Measurements from ENCODE around the gene SMIM1.

The SMIM1 gene

DNA sequence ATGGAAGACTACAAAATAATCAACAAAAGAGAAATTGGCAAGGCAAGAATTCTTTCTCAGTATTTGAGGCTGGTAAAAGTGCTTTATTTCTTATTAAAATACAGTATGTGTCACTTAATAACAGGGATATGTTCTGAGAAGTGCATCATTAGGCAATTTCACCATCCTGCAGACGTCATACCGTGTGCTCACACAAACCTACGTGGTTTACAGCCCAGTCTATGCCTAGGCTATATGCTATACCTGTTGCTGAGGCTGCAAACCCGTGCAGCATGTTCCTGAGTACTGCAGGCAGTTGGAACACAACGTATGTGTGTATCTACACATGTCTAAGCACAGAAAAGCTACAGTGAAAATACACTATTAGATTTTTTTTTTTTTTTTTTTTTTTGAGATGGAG is 23.0 kb upstream of the SMIM1 start:
- no peak for TF ChIP-seq ZFX (IDR thresholded peaks at IDR 0.05; ENCODE audit: borderline replicate concordance)
- TF ChIP-seq, protein P1, sequence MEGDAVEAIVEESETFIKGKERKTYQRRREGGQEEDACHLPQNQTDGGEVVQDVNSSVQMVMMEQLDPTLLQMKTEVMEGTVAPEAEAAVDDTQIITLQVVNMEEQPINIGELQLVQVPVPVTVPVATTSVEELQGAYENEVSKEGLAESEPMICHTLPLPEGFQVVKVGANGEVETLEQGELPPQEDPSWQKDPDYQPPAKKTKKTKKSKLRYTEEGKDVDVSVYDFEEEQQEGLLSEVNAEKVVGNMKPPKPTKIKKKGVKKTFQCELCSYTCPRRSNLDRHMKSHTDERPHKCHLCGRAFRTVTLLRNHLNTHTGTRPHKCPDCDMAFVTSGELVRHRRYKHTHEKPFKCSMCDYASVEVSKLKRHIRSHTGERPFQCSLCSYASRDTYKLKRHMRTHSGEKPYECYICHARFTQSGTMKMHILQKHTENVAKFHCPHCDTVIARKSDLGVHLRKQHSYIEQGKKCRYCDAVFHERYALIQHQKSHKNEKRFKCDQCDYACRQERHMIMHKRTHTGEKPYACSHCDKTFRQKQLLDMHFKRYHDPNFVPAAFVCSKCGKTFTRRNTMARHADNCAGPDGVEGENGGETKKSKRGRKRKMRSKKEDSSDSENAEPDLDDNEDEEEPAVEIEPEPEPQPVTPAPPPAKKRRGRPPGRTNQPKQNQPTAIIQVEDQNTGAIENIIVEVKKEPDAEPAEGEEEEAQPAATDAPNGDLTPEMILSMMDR (IDR thresholded peaks at IDR 0.05) = no peak
- H3K27ac ChIP-seq = no peak overlapping the region

DNA sequence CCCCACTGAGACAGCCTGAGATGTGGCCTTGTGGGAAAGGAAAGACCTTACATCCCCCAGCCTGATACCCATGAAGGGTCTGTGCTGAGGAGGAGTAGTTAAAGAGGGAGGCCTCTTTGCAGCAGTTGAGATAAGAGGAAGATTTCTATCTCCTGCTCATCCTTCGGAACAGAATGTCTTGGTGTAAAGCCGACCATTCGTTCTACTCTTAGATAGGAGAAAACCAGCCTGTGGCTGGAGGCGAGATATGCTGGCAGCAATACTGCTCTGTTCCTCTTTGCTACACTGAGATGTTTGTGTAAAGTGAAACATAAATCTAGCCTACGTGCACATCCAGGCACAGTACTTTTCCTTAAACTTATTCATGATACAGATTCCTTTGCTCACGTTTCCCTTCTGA is 21.8 kb upstream of the SMIM1 start:
- no peak overlapping the region for H3K27ac ChIP-seq
- TF ChIP-seq, protein P1 (IDR thresholded peaks at IDR 0.05) = no peak
- TF ChIP-seq ZFX (IDR thresholded peaks at IDR 0.05; ENCODE audit: borderline replicate concordance) = no peak

DNA sequence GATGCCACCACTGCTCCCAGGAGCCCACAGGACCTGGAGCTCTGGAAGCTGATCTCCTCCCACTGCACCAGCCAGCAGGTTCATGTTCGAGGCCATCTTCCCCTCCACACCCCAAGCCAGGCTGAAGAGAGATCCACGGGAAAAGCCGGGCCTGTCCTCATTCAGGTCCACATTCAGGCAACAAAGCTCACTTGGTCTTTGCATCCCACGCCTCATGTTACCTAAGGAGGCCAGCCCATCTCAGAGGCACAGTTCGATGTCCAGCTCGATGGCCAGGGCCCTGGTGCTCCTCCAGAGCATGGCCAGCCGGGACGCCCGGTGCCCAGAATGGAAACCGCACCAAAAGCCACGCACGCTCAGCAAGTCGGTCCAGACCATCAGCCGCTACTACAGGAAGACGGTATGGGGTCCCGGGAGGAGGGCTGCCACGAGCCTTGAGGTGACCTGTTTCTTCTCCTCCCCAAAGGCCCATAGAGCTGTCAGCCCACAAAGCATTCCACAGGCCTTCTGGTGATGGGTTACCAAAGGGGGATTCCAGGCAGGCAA is 20.1 kb upstream of the SMIM1 start, which contains the start of gene CCDC27:
CCDC27 (plus strand) TSS at position 51 of the 546 bp plus-strand sequence; CDS start at position 83, 32 bp downstream.
- TF ChIP-seq ZFX (IDR thresholded peaks at IDR 0.05; ENCODE audit: borderline replicate concordance) = no peak
- TF ChIP-seq, protein P1 (IDR thresholded peaks at IDR 0.05) = no peak
- H3K27ac ChIP-seq = no peak within 1 kb of the TSS

DNA sequence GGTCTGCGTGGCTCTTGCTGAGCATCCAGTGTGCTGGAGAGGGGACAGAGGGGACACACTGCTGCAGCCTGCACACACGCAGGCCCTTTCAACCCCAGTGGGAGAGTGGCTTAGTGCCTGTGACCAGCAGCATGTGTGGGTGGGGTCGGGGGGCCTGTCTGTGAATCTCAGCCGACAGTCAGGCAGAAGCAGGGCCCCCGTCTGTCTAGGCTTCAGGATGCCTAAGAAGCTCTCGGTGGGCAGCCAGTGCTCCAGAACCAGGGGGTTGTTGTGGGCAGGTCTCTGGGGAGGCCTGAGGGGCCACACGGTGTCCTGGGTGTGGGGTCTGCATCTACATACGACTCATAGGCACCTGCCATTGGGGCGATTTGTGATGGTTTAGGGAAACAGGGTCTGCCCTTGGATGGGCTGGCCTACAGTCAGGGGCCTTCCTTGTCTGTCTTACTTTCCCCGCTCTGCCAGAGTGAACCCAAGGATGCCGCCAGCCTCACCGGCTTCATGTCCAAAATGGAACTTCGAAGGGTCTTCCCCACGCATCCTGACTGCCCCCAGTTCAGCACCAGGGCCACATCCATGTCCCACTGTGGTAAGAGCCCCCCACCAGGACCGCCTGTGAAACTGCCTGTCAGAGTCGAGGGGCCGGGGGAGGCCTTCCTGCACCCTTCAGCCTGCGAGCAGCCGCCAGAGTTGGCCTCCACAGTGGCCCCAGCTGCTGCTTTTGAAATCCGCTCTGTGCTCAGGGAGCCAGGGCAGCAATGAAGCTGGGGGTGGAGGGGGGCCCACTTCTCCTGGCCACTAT is 18.7 kb upstream of the SMIM1 start:
- no peak for TF ChIP-seq ZFX (IDR thresholded peaks at IDR 0.05; ENCODE audit: borderline replicate concordance)
- TF ChIP-seq, protein P1 (IDR thresholded peaks at IDR 0.05) = no peak
- no peak overlapping the region for H3K27ac ChIP-seq

DNA sequence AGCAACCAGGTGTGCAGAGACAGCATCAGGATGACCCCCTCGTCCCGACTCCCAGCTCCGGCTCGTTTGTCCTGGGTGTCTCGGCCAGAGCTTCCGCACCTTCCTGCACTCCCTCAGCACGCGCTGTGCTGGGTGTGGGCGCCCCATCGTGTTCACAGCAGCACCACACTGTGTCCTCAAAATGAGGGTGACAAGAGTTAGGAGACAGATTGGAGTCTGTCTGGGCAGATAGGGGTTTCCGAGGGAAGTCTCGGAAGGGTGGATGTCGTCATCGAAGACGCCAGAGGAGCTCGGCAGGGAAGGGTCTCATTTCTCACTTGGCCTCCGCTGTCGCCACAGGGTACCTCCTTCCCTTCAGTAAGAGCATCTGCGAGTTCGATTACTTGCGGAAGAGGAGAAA is 16.2 kb upstream of the SMIM1 start:
- no peak for TF ChIP-seq ZFX (IDR thresholded peaks at IDR 0.05; ENCODE audit: borderline replicate concordance)
- TF ChIP-seq, protein P1 (IDR thresholded peaks at IDR 0.05) = no peak
- H3K27ac ChIP-seq = no peak overlapping the region

DNA sequence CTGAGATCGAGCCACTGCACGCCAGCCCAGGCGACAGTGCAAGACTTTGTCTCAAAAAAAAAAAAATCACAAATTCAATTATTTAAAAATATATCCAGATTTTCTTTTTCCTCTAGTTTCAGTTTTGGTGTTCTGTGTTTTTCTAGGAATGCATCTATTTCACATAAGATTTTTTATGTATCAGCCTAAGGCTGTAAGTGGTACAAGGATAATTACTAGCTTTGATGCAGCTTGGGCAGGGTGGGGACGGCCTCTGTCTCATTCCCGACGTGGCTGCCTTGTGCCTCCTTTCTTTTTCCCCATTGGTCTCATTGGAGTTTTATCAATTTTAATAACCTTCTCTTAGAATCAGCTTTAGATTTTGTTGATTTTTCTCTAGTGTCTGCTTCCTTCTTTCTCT is 13.4 kb upstream of the SMIM1 start:
- no peak for TF ChIP-seq ZFX (IDR thresholded peaks at IDR 0.05; ENCODE audit: borderline replicate concordance)
- TF ChIP-seq, protein P1 (IDR thresholded peaks at IDR 0.05) = no peak
- H3K27ac ChIP-seq = no peak overlapping the region

DNA sequence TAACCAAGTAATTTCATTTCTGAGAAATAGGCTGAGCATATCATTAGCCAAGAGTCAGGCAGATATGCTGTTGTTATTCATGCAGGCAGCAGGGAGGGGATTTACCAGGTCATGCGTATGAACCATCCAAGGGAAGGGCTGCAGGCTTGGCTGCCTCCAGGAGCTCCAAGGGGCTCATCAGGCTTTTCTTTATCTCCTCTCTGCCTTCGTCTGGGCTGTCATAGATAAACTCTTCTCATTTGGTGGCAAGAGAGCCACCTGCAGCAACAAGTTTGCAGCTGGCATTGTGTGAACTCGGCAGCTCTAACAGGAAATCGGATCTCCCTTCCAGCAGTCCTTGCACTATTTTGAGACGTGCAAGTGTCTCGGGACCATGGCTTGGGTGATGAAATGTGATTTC is 12.8 kb upstream of the SMIM1 start:
- no peak for TF ChIP-seq ZFX (IDR thresholded peaks at IDR 0.05; ENCODE audit: borderline replicate concordance)
- TF ChIP-seq, protein P1 (IDR thresholded peaks at IDR 0.05) = no peak
- H3K27ac ChIP-seq = no peak overlapping the region
